ENCODE measurements around the gene RALY.

Gene RALY

GRCh38 chr20:34076952-34077351 is 83.2 kb downstream of the RALY start:
- DNase-seq (ENCODE audit: low spot score), result no peak

- no peak for DNase-seq (ENCODE audit: low spot score)
Observed at GRCh38 chr20:34078540-34078939, 84.8 kb downstream of the RALY start.

- no peak for DNase-seq (ENCODE audit: low spot score)
Observed at GRCh38 chr20:34079818-34080217, 86.1 kb downstream of the RALY start.

- no peak for DNase-seq (ENCODE audit: low spot score)
Observed at GRCh38 chr20:34082232-34082887, 88.6 kb downstream of the RALY start.

DNA sequence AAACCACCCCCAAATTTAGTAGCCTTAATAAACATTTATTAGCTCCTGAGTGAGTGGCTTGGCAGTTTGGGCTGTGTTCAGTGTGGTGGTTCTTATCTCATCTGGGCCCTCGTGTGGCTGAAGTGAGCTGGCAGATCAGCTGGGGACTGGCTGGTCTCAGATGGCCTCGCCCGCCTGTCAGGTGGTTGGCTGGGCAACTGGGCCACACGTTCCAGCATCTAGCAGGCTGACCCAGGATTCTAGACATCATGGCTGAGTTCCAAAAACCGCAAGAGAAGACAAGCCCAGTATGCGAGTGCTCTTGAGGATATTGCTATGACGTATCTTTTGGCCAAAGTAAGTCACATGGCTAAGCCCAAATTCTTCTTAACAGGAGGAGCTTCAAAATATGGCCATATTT is 89.4 kb downstream of the RALY start:
- peak; percentile 80 for DNase-seq (ENCODE audit: low spot score)

DNA sequence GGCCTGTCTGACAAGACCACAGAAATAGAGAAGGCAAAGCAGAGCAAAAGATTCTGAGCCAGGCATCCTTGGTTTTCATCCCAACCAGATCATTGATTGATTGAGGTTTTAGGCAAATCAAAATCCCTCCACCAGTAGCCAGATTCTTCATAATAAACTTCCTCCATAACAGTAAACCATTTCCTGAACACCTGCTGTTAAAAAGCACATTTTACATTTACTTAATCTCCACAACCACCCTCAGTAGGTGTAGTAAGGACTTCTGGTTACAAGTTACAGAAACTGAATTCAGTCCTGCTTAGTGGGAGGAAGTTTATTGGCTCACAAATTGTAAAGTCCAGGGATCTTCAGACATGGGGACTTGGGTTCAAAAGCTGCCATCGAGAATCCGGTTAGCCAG is 90.1 kb downstream of the RALY start:
- no peak for DNase-seq (ENCODE audit: low spot score)

GRCh38 chr20:34084227-34084923 is 90.7 kb downstream of the RALY start:
- no peak for DNase-seq (ENCODE audit: low spot score)

GRCh38 chr20:34085544-34086040 is 91.9 kb downstream of the RALY start:
- DNase-seq (ENCODE audit: low spot score), result no peak

- no peak for DNase-seq (ENCODE audit: low spot score)
Observed at GRCh38 chr20:34088305-34089174, 94.8 kb downstream of the RALY start.

- DNase-seq (ENCODE audit: low spot score), result no peak
Observed at GRCh38 chr20:34089175-34089479, 95.4 kb downstream of the RALY start.

GRCh38 chr20:34089655-34090345 is 96.1 kb downstream of the RALY start:
- DNase-seq (ENCODE audit: low spot score), result no peak

DNA sequence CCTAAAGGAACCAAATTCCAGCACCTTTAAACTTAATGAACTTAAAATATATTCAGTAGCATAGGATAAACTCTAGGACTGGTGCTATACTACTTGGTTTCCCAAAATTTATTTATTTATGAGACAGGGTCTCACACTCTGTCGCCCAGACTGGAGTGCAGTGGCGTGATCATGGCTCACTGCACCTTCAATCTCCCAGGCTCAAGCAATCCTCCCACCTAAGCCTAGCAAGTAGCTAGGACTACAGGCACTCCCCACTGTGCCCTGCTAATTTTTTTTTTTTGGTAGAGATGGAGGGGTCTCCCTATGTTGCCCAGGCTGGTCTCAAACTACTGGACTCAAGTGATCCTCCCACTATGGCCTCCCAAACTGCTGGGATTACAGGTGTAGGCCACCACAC is 96.9 kb downstream of the RALY start:
- no peak for DNase-seq (ENCODE audit: low spot score)

- no peak for DNase-seq (ENCODE audit: low spot score)
Observed at GRCh38 chr20:34091637-34092200, 98.0 kb downstream of the RALY start.

DNA sequence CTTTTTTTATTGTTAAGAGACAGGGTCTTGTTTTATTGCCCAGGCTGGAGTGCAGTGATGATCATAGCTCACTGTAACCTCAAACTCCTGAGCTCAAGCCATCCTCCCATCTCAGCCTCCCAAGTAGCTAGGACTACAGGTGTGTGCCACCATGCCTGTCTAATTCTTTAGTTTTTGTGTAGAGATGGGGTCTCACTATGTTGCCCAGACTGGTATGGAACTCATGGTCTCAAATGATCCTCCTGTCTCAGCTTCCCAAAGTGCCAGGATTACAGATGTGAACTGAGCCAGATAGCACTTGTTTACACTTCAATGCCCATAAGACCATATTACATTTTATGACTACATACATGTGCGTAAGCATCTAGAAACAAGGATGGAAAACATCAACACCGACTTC is 100.2 kb downstream of the RALY start:
- DNase-seq (ENCODE audit: low spot score), result no peak

DNA sequence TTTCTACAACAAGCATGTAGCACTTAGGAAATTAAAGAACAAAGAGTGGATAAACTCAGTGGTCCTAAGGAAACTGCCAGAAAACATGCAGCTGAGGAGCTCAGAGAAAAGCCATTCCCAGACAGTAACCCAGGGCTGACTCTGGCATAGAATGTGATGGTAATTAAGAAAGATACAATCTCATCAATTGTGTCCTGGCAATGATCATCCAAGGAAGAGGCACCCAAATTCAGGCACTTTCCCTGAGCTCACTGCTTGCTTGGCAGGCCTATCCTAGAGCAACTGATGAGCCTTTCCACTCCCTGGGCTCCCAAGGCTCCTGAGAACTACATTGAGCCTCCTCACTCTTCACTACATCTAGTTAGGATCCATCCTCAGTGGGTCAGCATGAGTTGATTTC is 102.1 kb downstream of the RALY start:
- no peak for DNase-seq (ENCODE audit: low spot score)

DNA sequence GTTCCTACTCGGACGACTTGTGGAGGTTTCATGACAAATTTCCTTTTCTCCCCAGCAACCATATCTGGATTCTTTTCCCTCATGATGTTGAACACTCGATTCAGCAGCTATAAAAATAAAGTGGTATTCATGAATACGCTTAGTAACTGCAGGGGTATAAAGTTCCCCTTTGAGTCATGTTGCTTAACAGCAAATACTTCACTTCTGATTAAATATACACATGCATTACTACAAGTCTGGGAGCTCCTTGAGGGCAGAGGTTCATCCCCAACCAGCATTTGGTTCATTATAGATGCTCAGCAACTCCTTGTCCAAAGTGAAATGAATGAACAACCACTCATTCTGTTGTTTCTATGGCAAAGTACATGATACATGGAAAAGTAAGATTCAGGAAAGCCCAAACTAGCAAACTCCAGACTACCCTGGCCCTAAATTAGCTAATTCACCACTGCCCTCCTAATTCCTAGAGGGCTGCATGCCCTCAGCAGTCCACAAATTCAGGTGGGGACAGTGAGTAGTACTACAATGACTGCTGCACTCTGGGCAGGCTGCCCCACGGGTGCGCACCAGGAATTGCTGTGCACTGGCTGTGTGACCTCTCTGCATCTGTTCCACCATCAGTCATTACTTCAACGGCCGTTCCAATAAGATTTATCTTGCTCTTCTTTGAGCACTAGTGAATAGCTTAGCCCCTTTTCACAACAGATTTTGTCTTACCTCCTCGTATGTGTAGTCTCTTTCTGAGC is 103.2 kb downstream of the RALY start:
- DNase-seq (ENCODE audit: low spot score), result no peak

DNA sequence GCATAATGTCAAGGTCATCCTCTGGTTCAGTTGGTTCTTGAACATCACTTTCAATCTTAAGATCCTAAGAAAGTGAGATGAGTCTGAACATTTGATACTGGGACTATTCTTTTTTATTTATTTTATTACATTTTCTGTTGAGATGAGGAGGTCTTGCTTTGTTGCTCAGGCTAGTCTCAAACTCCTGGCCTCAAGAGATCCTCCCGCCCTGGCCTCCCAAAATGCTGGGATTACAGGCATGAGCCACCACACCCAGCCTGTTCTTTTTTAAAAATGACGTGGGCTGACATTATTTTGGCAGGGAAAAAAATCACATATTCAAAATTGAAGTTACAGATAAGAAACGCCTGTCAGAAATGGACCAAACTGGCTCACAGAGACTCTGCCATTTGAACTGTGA is 104.9 kb downstream of the RALY start:
- no peak for DNase-seq (ENCODE audit: low spot score)

DNA sequence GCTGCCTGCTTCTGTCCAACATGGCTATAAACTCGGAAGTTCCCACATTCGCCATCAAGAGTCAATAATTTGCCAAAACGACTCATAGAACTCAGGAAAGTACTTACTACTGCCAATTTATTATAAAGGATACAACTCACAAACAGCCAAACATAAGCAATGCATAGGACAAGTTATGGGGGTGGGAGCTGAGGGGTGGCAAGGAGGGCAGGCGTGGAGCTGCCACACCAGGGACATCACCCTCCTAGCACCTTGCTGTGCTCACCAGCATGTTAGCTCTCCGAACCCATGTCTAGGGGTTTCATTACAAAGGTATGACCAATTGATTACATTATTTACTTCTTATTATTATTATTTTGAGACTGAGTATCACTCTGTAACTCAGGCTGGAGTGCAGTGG is 106.0 kb downstream of the RALY start:
- no peak for DNase-seq (ENCODE audit: low spot score)

DNA sequence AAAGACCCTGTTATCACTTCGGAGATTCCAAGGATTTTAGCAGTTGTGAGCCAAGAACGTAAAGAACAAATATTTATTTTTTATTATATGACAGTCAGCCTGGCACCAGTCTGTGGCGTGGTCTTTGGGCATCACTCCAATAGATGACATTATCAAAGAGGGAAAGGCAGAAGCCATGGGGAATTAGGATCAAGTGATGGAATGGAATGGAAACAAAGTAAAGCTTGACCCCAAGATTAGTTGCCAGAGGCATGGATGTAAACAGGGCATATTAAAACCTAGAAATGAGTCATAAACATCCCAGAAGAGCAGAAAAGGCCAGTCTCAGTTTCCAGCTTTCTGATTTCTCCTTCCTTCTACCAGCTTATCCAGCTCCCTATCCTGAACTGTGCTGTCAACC is 106.9 kb downstream of the RALY start:
- no peak for DNase-seq (ENCODE audit: low spot score)

DNA sequence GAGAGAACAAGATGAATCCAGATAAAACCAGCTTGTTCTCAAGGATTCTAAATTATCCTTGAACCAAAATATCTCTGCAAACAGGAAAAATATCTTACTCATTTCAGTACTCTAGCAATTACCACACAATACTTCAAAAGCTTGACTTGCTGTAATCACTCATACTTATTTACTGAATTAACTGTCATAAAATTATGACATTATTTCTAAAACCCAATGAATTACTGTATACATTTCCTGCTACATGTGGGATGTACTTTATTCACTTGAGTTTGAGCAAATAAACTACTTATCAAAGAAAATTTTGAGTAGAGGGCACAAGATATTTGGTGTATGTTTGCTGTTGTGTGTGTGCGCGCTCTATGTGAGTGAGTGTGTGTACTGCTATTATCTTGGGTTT is 108.6 kb downstream of the RALY start:
- DNase-seq (ENCODE audit: low spot score), result no peak

DNA sequence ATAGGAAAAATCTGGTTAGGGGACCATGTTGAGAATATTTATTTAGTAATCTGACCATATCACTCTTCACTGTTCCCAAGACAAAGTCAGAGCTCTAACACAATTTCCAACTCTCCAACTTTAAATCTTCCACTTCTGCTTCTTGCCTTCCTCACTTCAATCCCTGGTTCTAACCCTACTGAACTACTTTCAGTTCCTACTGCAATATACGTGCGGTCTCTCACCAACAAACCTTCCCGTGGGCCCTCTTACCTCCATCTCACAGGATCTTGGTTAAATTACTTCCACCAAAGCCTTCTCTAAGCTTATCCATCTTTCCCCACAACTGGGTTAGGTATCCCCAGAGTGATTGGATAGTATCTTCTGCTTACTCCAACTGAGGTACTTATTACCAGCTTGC is 110.3 kb downstream of the RALY start:
- DNase-seq (ENCODE audit: low spot score), result no peak

All from kidney tubule cell (primary cell).